Measurements from ENCODE around the gene UBE2D3.
"Not testable (repeated sequence)": the region's sequence is repeated elsewhere in the genome, so short reads cannot be mapped to it uniquely, and the experiment has no call there.

UBE2D3 gene

GRCh38 chr4:102826890-102827673 is at the start of gene UBE2D3:
UBE2D3 (minus strand) TSS chr4:102827551; CDS start chr4:102826508, 1,043 bp downstream.
- in situ Hi-C loops (cut with MboI; ENCODE audit: low pct_unique_long_range_greater_than_20kb, low sequenced_read_pairs), result no loop called here
- DNase-seq, result peak; percentile 95

GRCh38 chr4:102871772-102872171 is 44.4 kb upstream of the UBE2D3 start:
- peak; percentile 37 for DNase-seq
- in situ Hi-C loops (cut with MboI; ENCODE audit: low pct_unique_long_range_greater_than_20kb, low sequenced_read_pairs), result no loop called here

GRCh38 chr4:102869569-102870197 is 42.3 kb upstream of the UBE2D3 start:
- DNase-seq, result no peak
- in situ Hi-C loops (cut with MboI; ENCODE audit: low pct_unique_long_range_greater_than_20kb, low sequenced_read_pairs), result no loop called here

- peak; percentile 97 for DNase-seq
- in situ Hi-C loops (cut with MboI; ENCODE audit: low pct_unique_long_range_greater_than_20kb, low sequenced_read_pairs), result no loop called here
These were observed 41.6 kb upstream of the UBE2D3 start, which contains the start of gene CISD2 for GRCh38 chr4:102868781-102869568. CISD2 (plus strand) TSS chr4:102868992; CDS start chr4:102869085, 93 bp downstream.

GRCh38 chr4:102868153-102868780 is 40.9 kb upstream of the UBE2D3 start:
- in situ Hi-C loops (cut with MboI; ENCODE audit: low pct_unique_long_range_greater_than_20kb, low sequenced_read_pairs), result no loop called here
- DNase-seq, result no peak

- in situ Hi-C loops (cut with MboI; ENCODE audit: low pct_unique_long_range_greater_than_20kb, low sequenced_read_pairs), result no loop called here
- DNase-seq, result peak; percentile 67
These were observed 40.2 kb upstream of the UBE2D3 start for GRCh38 chr4:102867278-102868152.

DNA sequence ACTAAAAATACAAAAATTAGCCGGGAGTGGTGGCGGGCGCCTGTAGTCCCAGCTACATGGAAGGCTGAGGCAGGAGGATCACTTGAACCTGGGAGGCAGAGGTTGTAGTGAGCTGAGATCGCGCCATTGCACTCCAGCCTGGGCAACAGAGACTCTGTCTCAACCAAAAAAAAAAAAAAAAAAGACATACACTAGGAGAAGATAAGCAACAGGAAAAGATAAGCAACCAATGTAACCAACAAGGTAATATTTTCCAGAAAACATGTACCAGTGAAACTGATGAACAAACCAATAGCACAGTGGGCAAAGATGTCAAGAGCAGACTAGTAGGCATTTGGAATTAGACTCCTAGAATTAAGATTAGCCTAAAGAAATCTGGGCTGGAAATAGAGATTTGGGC is 38.0 kb upstream of the UBE2D3 start:
- in situ Hi-C loops (cut with MboI; ENCODE audit: low pct_unique_long_range_greater_than_20kb, low sequenced_read_pairs); DNase-seq: not testable (repeated sequence)

DNA sequence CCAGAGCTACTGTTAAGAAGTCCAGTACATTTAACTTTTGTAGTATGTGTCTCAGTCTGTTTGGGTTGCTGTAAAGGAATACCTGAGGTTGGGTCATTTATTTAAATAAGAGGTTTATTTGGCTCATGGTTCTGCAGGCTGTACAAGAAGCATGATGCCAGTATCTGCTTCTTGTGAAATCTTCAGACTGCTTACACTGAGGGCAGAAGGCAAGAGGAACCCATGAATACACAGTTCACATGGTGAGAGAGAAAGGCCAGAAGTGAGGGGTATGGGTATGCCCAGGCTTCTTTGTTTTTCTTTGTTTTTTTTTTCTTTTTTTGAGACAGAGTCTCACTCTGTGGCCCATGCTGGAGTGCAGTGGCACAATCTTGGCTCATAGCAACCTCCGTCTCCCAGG is 35.4 kb upstream of the UBE2D3 start:
- no peak for DNase-seq
- in situ Hi-C loops (cut with MboI; ENCODE audit: low pct_unique_long_range_greater_than_20kb, low sequenced_read_pairs), result no loop called here

- in situ Hi-C loops (cut with MboI; ENCODE audit: low pct_unique_long_range_greater_than_20kb, low sequenced_read_pairs), result no loop called here
- DNase-seq, result peak; percentile 65
These were observed 34.7 kb upstream of the UBE2D3 start for GRCh38 chr4:102862016-102862415.

DNA sequence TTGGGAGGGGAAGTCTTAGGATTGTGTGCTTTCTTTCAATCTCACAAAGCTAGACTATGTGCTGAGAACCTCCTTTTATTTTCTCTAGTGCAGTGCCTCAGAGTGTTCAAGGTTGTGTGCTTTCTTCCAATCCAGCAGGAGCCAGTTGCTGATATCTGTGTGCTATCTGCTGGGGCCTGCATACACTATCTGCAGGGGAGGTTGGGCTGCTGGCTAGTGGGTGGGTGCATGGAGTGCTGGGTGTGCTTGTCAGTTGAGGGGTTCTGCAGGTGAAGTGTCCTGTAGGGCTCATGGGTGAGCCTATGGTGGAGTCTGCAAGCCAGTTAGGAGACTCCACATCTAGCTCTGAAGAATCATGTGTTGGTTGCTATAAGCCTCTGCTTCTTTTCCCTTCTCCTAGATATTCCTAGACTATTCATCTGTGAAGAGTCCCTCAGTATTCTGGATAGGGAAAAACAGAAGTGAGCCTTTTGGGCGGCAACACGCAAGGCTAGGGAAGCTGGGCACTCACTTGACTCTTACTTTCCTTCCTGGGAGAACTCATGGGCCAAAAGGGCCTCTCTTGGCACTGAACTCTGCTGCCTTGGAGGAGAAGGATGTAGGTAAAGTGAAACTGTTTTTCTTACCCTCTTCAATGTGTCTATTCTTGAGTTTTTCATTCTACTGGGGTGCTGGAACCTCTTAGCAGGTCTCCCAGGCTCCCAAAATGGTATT is 33.4 kb upstream of the UBE2D3 start:
- in situ Hi-C loops (cut with MboI; ENCODE audit: low pct_unique_long_range_greater_than_20kb, low sequenced_read_pairs), result no loop called here
- no peak for DNase-seq

GRCh38 chr4:102858828-102859464 is 31.6 kb upstream of the UBE2D3 start:
- in situ Hi-C loops (cut with MboI; ENCODE audit: low pct_unique_long_range_greater_than_20kb, low sequenced_read_pairs), result no loop called here
- no peak for DNase-seq

GRCh38 chr4:102850370-102850769 is 23.0 kb upstream of the UBE2D3 start:
- in situ Hi-C loops (cut with MboI; ENCODE audit: low pct_unique_long_range_greater_than_20kb, low sequenced_read_pairs), result no loop called here

DNA sequence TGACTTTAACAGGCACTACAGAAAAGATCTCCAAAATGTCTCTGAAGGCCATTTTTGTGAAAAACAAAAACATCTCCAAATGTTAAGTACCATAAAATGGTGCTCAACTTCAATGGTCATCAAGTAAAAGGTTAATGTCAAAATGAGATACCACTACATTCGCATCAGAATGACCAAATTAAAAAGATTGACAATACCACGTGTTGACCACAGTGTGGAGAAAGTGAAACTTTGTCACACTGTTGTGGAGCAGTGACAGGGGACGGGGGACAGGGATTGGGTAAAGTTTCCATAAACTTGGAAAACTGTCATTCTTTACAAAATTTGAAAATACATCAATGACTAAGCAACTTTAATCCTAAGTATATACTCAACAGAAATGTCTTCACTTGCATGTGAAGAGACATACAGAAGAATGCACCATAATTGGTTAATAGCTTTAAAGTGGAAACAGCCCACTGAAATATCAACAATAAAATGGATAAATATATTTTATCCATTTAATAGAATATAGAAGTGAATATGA is 22.3 kb upstream of the UBE2D3 start:
- in situ Hi-C loops (cut with MboI; ENCODE audit: low pct_unique_long_range_greater_than_20kb, low sequenced_read_pairs), result no loop called here
- DNase-seq, result no peak

More at GRCh38 chr4:102850370-102850769, 23.0 kb upstream of the UBE2D3 start:
- DNase-seq, result no peak

GRCh38 chr4:102847687-102848086 is 20.3 kb upstream of the UBE2D3 start:
- DNase-seq, result no peak
- in situ Hi-C loops (cut with MboI; ENCODE audit: low pct_unique_long_range_greater_than_20kb, low sequenced_read_pairs), result no loop called here

- in situ Hi-C loops (cut with MboI; ENCODE audit: low pct_unique_long_range_greater_than_20kb, low sequenced_read_pairs), result no loop called here
- DNase-seq, result no peak
These were observed 16.6 kb upstream of the UBE2D3 start for GRCh38 chr4:102843938-102844337.

- in situ Hi-C loops (cut with MboI; ENCODE audit: low pct_unique_long_range_greater_than_20kb, low sequenced_read_pairs), result no loop called here
These were observed 15.9 kb upstream of the UBE2D3 start for GRCh38 chr4:102843273-102843672.

DNA sequence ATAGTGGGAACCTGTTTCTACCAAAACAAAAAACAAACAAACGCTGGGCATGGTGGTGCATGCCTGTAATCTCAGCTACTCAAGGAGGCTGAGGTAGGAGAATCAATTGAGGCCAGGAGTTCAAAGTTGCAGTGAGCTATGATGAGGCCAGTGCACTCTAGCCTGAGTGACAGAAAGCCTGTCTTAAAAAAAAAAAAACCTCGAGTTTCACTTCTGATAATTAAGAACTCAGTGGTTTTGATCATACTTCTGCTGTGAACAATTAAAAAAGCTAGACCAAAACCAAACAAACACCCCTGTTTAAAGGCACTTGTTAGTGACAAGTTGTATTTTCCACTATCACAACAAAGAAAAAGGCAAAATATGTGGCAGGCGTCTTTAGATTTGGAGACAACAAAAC is 15.0 kb upstream of the UBE2D3 start:
- in situ Hi-C loops (cut with MboI; ENCODE audit: low pct_unique_long_range_greater_than_20kb, low sequenced_read_pairs), result no loop called here
- no peak for DNase-seq

More at GRCh38 chr4:102843273-102843672, 15.9 kb upstream of the UBE2D3 start:
- DNase-seq, result no peak
